HG03280 (cell line): ENCODE results near the gene FUT3.
A peak's percentile ranks its signal among the peaks of the same experiment; 100 is the strongest.

Experiments used
- ATAC-seq: cut with Tn5 transposase; IDR thresholded peaks from one replicate; pipeline ENCODE4 v1.9.1; 2021; ENCODE audit warnings: mild to moderate bottlenecking, moderate library complexity; ENCODE audit not compliant: unreplicated experiment

Gene FUT3

GRCh38 chr19:5803752-5804515 lies 47.3 kb downstream of the FUT3 start:
- peak; percentile 79 for ATAC-seq

GRCh38 chr19:5803441-5803751 lies 47.9 kb downstream of the FUT3 start:
- no peak for ATAC-seq

- ATAC-seq, result no peak
Observed at GRCh38 chr19:5801796-5802619, 49.2 kb downstream of the FUT3 start.

- no peak for ATAC-seq
Observed at GRCh38 chr19:5800361-5801270, 50.6 kb downstream of the FUT3 start.

GRCh38 chr19:5799247-5800241 lies 51.7 kb downstream of the FUT3 start:
- ATAC-seq, result no peak

- ATAC-seq, result no peak
Observed at GRCh38 chr19:5798244-5798643, 53.0 kb downstream of the FUT3 start.

GRCh38 chr19:5795382-5795919 lies 55.8 kb downstream of the FUT3 start:
- no peak for ATAC-seq

- ATAC-seq, result no peak
Observed at GRCh38 chr19:5793188-5793587, 58.1 kb downstream of the FUT3 start.
